Measurements from ENCODE around the gene ABR. TPM values are rescaled to one million over a fixed set of nuclear protein-coding genes. Genes with fewer than 3 reads are reported as not detected.
A peak's percentile ranks its signal among the peaks of the same experiment; 100 is the strongest.

ABR gene
- total RNA-seq, 2 experiments from 2014 or later, result 32.1 to 33.4 TPM

GRCh38 chr17:1180958-1181752 is 1.4 kb upstream of the ABR start:
- Mint-ChIP-seq H3K36me3 (ENCODE audit: low read depth) (no peaks in the 10 kb centered on the region), H3K4me3 (peak overlapping the region; percentile 21), H3K27me3 (ENCODE audit: low read depth) (no peaks in the 10 kb centered on the region), H3K27ac (no peak overlapping the region), H3K4me1 (ENCODE audit: low read depth) (peaks cover 8% of the 10 kb centered on the region), H3K9me3 (no peaks in the 10 kb centered on the region)
- intact Hi-C loops (cut with micrococcal nuclease), result no loop called here
- CTCF ChIA-PET, result interaction anchor here (1.7 kb wide), 1 partner anchor 59 kb away, joined by 8 read pairs; no protein-coding TSS in a partner anchor
- DNase-seq, result no peak

DNA sequence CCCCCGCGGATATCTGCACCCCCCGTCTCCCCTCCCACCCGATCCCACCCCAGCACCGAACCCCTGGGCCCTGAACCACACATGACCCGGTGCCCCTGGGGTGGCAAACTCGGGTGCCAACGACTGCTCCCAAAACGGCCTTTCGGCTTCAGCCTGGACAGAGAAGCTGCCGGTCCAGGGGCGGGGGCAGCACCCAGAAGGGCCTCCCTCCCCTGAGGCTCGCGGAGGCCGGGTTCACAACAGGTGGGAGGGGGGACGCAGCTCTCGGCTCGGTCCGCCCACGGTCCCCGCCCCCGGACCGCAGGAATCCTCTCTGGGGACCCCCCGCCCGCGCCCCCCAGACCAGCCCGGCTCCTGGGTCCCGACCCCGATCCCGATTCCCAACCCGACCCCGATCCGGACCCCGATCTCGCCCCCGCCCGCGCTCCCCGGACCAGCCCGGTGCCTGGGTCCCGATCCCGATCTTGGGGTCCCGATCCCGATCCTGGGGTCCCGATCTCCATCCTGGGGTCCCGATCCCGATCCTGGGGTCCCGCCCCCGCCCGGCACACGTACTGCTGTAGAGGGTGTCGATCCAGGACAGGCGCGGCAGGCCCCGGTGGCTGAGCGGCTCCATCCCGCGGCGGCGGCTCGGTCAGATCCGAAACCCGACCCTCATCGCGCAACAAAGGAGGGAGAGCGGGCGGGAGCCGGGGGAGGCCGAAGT is 516 bp downstream of the ABR start:
- intact Hi-C loops (cut with micrococcal nuclease), result no loop called here
- CTCF ChIA-PET, result no interaction called here
- DNase-seq, result no peak

GRCh38 chr17:1177016-1177700 is 2.6 kb downstream of the ABR start:
- H3K27ac Mint-ChIP-seq, result no peak overlapping the region
- no peaks in the 10 kb centered on the region for H3K27me3 Mint-ChIP-seq (ENCODE audit: low read depth)

More for the DNA sequence above, 516 bp downstream of the ABR start:
- H3K9me3 Mint-ChIP-seq, result no peaks in the 10 kb centered on the region
- peak overlapping the region; percentile 63 for H3K4me3 Mint-ChIP-seq
- no peaks in the 10 kb centered on the region for H3K36me3 Mint-ChIP-seq (ENCODE audit: low read depth)
- H3K4me1 Mint-ChIP-seq (ENCODE audit: low read depth), result peaks cover 8% of the 10 kb centered on the region
- H3K27me3 Mint-ChIP-seq (ENCODE audit: low read depth), result no peaks in the 10 kb centered on the region
- no peak overlapping the region for H3K27ac Mint-ChIP-seq

DNA sequence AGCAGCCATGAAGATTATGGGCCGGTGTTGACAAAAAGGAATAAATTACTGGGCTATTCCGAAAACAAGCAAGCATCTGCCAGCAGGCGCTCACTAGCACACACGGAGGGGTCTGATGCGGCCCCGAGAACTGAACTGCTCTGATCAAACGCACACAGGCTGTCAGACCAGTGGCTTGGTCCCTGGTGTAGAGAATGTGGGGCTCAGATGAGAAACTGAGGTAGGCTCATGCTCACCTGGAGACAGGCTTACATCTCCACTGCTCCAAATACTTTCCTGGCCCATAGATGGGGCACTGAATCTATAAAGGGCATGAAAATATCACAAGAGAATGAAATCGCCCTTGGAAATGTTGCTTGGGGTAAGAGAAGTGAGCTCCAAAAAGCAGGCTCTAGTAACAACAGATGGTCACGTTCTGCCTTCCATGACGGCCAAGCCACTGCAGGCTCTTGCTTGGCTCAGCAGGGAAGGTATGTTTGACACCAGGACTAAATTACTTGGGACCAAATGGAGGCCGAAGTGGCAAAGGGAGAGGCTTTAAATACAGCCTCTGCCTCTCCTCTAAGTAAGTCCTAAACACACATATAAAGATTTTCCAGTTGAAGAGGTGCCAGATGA is 5.4 kb downstream of the ABR start:
- CTCF ChIA-PET, result no interaction called here
- Mint-ChIP-seq H3K27ac (no peak overlapping the region), H3K9me3 (no peaks in the 10 kb centered on the region), H3K4me1 (ENCODE audit: low read depth) (peaks cover 4% of the 10 kb centered on the region), H3K4me3 (no peak overlapping the region), H3K27me3 (ENCODE audit: low read depth) (no peaks in the 10 kb centered on the region), H3K36me3 (ENCODE audit: low read depth) (no peaks in the 10 kb centered on the region)
- intact Hi-C loops (cut with micrococcal nuclease), result no loop called here
- no peak for DNase-seq

More at GRCh38 chr17:1177016-1177700, 2.6 kb downstream of the ABR start:
- CTCF ChIA-PET, result interaction anchor here (1.0 kb wide), 1 partner anchor 10 kb away, joined by 4 read pairs; no protein-coding TSS in a partner anchor
- Mint-ChIP-seq H3K4me3 (no peak overlapping the region), H3K4me1 (ENCODE audit: low read depth) (peaks cover 4% of the 10 kb centered on the region), H3K9me3 (no peaks in the 10 kb centered on the region), H3K36me3 (ENCODE audit: low read depth) (no peaks in the 10 kb centered on the region)
- no peak for DNase-seq
- intact Hi-C loops (cut with micrococcal nuclease), result no loop called here

DNA sequence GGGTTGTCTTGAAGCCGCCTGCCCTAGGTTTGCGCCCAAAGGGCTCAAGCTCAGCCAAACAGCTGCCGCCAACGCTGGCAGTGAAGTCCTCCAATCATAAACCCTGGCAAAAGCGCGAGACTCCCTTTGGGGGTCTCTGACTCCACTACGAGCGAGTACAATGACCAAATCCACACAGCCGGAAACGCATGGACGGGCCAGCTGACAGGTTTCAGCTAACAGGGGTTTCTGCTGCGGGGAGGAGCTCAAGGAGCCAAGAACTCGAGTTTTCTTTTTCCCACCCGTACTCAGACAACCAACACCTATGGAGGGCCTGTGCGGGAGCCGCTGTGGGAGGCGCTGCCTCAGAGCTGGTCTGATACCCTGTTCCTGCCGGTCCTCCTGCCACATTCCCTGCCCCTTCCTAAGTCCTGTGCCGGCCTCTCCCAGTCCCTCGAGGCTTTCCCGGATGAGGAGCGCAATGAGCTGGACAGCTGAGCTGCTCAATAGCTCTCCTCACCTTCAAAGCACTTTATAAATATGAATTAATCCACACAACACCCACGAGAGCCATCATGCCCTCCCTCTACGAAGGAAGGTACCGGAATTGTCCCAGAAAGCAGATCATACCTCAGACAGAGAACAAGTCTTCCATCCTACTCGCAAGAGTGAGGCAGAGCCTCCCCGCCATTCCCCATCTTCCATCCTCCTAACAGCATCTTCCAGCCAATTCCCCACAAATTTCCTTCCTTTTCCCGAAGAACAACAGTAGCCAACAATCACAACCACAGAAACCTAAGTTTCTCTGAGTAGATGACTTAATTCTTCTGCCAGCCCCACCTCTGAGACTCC is 6.1 kb downstream of the ABR start:
- CTCF ChIA-PET, result interaction anchor here (0.6 kb wide), 1 partner anchor 23 kb away, joined by 3 read pairs; no protein-coding TSS in a partner anchor
- no peaks in the 10 kb centered on the region for H3K27me3 Mint-ChIP-seq (ENCODE audit: low read depth)
- peaks cover 2% of the 10 kb centered on the region for H3K4me1 Mint-ChIP-seq (ENCODE audit: low read depth)
- no peaks in the 10 kb centered on the region for H3K9me3 Mint-ChIP-seq
- H3K36me3 Mint-ChIP-seq (ENCODE audit: low read depth), result no peaks in the 10 kb centered on the region
- intact Hi-C loops (cut with micrococcal nuclease), result no loop called here
- DNase-seq, result no peak
- H3K27ac Mint-ChIP-seq, result no peak overlapping the region
- no peak overlapping the region for H3K4me3 Mint-ChIP-seq

DNA sequence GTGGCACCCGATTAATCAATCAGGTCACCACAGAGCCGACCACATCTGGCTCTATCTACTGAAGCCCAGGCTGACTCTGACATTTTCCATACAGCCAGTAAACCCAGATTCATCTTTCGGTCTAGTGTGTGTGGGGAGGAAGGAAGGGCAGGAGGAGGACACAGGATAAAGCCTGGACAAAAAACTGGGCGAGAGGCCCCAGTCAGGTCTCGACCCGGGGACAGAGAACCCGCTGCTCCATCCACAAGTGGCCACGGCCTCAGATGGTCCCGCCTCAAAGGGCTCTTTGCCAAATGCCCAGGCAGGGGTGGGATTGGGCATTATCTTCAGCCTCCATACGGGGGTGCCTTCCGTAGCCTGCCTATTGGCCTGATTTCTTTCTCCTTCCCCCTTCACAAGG is 7.8 kb downstream of the ABR start:
- Mint-ChIP-seq H3K27me3 (ENCODE audit: low read depth) (no peaks in the 10 kb centered on the region), H3K4me1 (ENCODE audit: low read depth) (no peaks in the 10 kb centered on the region), H3K4me3 (no peak overlapping the region), H3K36me3 (ENCODE audit: low read depth) (no peaks in the 10 kb centered on the region), H3K27ac (no peak overlapping the region), H3K9me3 (no peaks in the 10 kb centered on the region)
- CTCF ChIA-PET, result no interaction called here
- intact Hi-C loops (cut with micrococcal nuclease), result no loop called here
- DNase-seq, result no peak

DNA sequence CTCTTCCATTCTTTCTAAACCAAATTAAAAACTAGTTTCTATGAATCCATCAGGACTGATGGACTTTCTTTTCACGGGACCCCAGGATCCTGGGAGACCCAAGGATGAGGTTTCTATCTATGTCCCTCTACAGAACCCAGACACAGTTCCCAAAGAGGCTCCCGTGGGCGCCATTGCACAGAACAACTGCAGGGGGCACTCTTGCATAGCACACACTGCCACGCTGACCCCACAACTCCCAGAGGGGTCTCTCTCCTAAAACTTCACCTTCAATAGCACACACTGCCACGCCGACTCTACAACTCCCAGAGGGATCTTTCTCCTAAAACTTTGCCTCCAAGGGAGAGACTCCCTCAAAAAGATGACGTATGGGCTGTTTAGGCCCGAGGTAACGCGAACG is 9.0 kb downstream of the ABR start:
- no peaks in the 10 kb centered on the region for H3K36me3 Mint-ChIP-seq (ENCODE audit: low read depth)

GRCh38 chr17:1169929-1170312 is 9.9 kb downstream of the ABR start:
- no peak overlapping the region for H3K4me3 Mint-ChIP-seq
- no peak overlapping the region for H3K27ac Mint-ChIP-seq
- intact Hi-C loops (cut with micrococcal nuclease), result no loop called here
- no peak for DNase-seq
- CTCF ChIA-PET, result interaction anchor here (1.1 kb wide), 1 partner anchor 30 kb away, joined by 3 read pairs; no protein-coding TSS in a partner anchor
- H3K4me1 Mint-ChIP-seq (ENCODE audit: low read depth), result no peaks in the 10 kb centered on the region
- no peaks in the 10 kb centered on the region for H3K9me3 Mint-ChIP-seq
- no peaks in the 10 kb centered on the region for H3K27me3 Mint-ChIP-seq (ENCODE audit: low read depth)
- H3K36me3 Mint-ChIP-seq (ENCODE audit: low read depth), result no peaks in the 10 kb centered on the region

More for the DNA sequence above, 9.0 kb downstream of the ABR start:
- H3K4me1 Mint-ChIP-seq (ENCODE audit: low read depth), result no peaks in the 10 kb centered on the region
- DNase-seq, result no peak
- no peaks in the 10 kb centered on the region for H3K9me3 Mint-ChIP-seq
- intact Hi-C loops (cut with micrococcal nuclease), result no loop called here
- H3K4me3 Mint-ChIP-seq, result no peak overlapping the region
- no peak overlapping the region for H3K27ac Mint-ChIP-seq
- CTCF ChIA-PET, result no interaction called here
- H3K27me3 Mint-ChIP-seq (ENCODE audit: low read depth), result no peaks in the 10 kb centered on the region

GRCh38 chr17:1169221-1169928 is 10.4 kb downstream of the ABR start:
- Mint-ChIP-seq H3K27me3 (ENCODE audit: low read depth) (no peaks in the 10 kb centered on the region), H3K27ac (no peak overlapping the region), H3K4me3 (no peak overlapping the region), H3K4me1 (ENCODE audit: low read depth) (no peaks in the 10 kb centered on the region), H3K36me3 (ENCODE audit: low read depth) (no peaks in the 10 kb centered on the region), H3K9me3 (no peaks in the 10 kb centered on the region)
- CTCF ChIA-PET, result interaction anchor here (0.6 to 1.1 kb wide), 2 partner anchors 19 to 31 kb away, joined by 3 read pairs; no protein-coding TSS in a partner anchor
- intact Hi-C loops (cut with micrococcal nuclease), result no loop called here
- no peak for DNase-seq

DNA sequence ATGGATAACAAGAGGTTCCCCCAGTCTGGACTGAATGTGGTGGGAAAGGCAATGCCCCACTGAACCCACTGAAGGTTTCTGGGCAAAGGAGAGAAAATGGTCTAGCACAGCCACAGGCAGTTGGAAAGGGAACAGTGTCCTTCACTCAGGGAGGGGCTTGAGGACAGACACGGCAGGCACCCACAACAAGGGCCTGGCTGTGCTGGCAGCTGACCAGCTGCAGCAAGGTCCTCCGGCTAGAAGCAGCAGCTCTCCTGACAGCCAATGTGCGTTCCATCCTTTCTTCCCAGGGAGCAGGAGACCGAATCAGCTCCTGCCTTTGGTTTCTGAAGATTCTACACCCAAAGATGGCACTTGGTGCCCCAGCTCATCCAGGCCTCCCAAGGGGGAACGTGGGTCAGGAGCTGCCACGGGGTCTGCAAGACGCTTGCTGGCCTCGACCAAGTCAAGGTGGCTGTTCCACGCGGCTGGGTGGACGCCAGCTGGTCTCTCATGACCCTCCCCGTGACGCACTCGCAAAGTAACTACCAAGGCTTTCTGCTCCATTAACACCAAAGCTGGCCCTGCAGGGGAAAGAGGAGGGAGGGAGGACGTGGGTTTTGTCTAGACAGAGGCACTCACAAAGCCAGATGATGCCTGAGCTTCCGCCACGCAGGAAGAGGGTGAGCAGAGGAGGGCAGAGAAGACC is 11.1 kb downstream of the ABR start:
- H3K9me3 Mint-ChIP-seq, result no peaks in the 10 kb centered on the region
- H3K36me3 Mint-ChIP-seq (ENCODE audit: low read depth), result no peaks in the 10 kb centered on the region
- intact Hi-C loops (cut with micrococcal nuclease), result no loop called here
- H3K27me3 Mint-ChIP-seq (ENCODE audit: low read depth), result no peaks in the 10 kb centered on the region
- CTCF ChIA-PET, result interaction anchor here (0.6 to 1.1 kb wide), 2 partner anchors 20 to 32 kb away, joined by 3 read pairs; no protein-coding TSS in a partner anchor
- no peak for DNase-seq
- no peaks in the 10 kb centered on the region for H3K4me1 Mint-ChIP-seq (ENCODE audit: low read depth)
- H3K27ac Mint-ChIP-seq, result no peak overlapping the region
- H3K4me3 Mint-ChIP-seq, result no peak overlapping the region

DNA sequence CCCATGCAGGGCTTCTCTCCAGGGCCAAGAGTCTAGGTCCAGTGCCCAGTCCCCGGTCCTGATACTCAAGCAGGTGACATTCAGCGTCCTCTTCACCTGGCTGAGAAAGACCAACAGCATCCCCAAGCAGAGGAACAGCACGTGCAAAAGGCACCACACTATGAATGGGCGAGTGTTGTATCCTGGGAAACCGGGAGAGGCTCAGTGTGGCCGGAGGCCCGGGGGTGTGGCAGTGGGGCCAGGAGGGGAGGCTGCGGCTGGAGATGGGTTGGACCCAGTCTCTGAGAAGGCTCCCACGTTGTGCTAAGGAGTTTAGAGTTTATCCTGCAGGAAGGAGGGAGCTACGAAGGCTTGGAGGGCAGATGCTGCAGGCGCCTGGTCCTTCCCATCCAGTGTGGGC is 13.5 kb downstream of the ABR start:
- Mint-ChIP-seq H3K4me3 (no peak overlapping the region), H3K27ac (no peak overlapping the region), H3K36me3 (ENCODE audit: low read depth) (no peaks in the 10 kb centered on the region), H3K9me3 (no peaks in the 10 kb centered on the region), H3K27me3 (ENCODE audit: low read depth) (no peaks in the 10 kb centered on the region), H3K4me1 (ENCODE audit: low read depth) (no peaks in the 10 kb centered on the region)
- intact Hi-C loops (cut with micrococcal nuclease), result no loop called here
- CTCF ChIA-PET, result no interaction called here
- no peak for DNase-seq
